K562 (cell line): ENCODE measurements around the gene ZC3H10. TPM values are rescaled to one million over a fixed set of nuclear protein-coding genes. Genes with fewer than 3 reads are reported as not detected.
A peak's percentile ranks its signal among the peaks of the same experiment; 100 is the strongest.

Experiments used
- ATAC-seq: fragments of 200-7000 bp; cut with Tn5 transposase; 3 replicates; pipeline ENCODE4 v1.9.1; 2020; ENCODE audit warnings: moderate library complexity
- BruUV-seq: library from RNA; stranded (reverse); fragments of 400-500 nt; replicated peaks from 2 replicates; lab custom pipeline; 2021; lab: Mats Ljungman, UMichigan
- CTCF ChIA-PET: fragments of 300-600 bp; formaldehyde crosslinking; extraction: SDS; loops from one replicate; lab custom pipeline; 2021; ENCODE audit warnings: low intra/inter-chr PET ratio; lab: Yijun Ruan, JAX
- POLR2A ChIA-PET: fragments of 300-600, 350-650 bp; sonication (Branson Sonifier 250); formaldehyde crosslinking; extraction: SDS; loops from one replicate; lab custom pipeline; 2021; ENCODE audit warnings: antibody characterized with exemption, inconsistent platforms; lab: Yijun Ruan, JAX
- DNase-seq, 4 experiments: peaks; one replicate each; pipeline versions ENCODE4 v3.0.0 to v3.0.0-alpha.2; 2011 to 2018; ENCODE audit warnings: low spot score in 3 of 4, mixed read lengths in 3 of 4; ENCODE audit errors: extremely low read depth in 1 of 4
- FAIRE-seq: peaks from 2 replicates; lab custom pipeline; 2011; peaks lifted over from hg19 to GRCh38; lab: Jason Lieb, UNC
- H2AFZ ChIP-seq: 2 replicates; pipeline ENCODE4 v1.6.0; 2011; ENCODE audit warnings: low read depth, low read length, control low read depth, inconsistent platforms
- H3K27ac ChIP-seq: fragments of 200-600 bp; 3 replicates; pipeline ENCODE4 v1.8.0; 2011; ENCODE audit warnings: low read depth, mild to moderate bottlenecking, control low read depth, inconsistent platforms, low read length, moderate library complexity, mixed read lengths; ENCODE audit errors: extremely low read depth
- H3K27me3 ChIP-seq, 2 experiments: fragments of 300-600 bp in 1 of 2; 2 replicates in 1 of 2; 3 replicates in 1 of 2; pipeline versions ENCODE4 v1.6.0 to v1.8.0; 2011; ENCODE audit warnings: inconsistent platforms in 2 of 2, low read length in 2 of 2, mild to moderate bottlenecking in 1 of 2, mixed read lengths in 1 of 2, moderate library complexity in 1 of 2; ENCODE audit not compliant: control insufficient read depth in 2 of 2, insufficient read depth in 2 of 2
- H3K36me3 ChIP-seq: fragments of 300-600 bp; 3 replicates; pipeline ENCODE4 v1.8.0; 2011; ENCODE audit warnings: mild to moderate bottlenecking, low read length, inconsistent platforms; ENCODE audit not compliant: control insufficient read depth, insufficient read depth
- H3K4me1 ChIP-seq, 2 experiments: fragments of 200-600 bp in 1 of 2; replicated peaks in 1 of 2; 2 replicates in 1 of 2; 3 replicates in 1 of 2; pipeline versions ENCODE4 v1.5.1 to v1.8.0; 2011; ENCODE audit warnings: inconsistent platforms in 2 of 2, low read length in 2 of 2, mild to moderate bottlenecking in 1 of 2, mixed read lengths in 1 of 2, moderate library complexity in 1 of 2; ENCODE audit not compliant: control insufficient read depth in 2 of 2, insufficient read depth in 2 of 2
- H3K4me2 ChIP-seq: 2 replicates; pipeline ENCODE4 v1.6.1; 2011; ENCODE audit warnings: low read length, control low read depth, inconsistent platforms, mixed read lengths; ENCODE audit not compliant: insufficient read depth
- H3K4me3 ChIP-seq: fragments of 200-600 bp; sonication (generic), shearing (Covaris generic); 2 replicates; pipeline ENCODE4 v1.5.1; 2016; ENCODE audit warnings: control low read depth, inconsistent platforms
- H3K79me2 ChIP-seq: fragments of 200-600 bp; 3 replicates; pipeline ENCODE4 v1.8.0; 2011; ENCODE audit warnings: low read length, inconsistent platforms; ENCODE audit not compliant: control insufficient read depth, insufficient read depth
- H3K9ac ChIP-seq, 2 experiments: 2 replicates each; pipeline versions ENCODE4 v1.6.0 to v1.6.1; 2011; ENCODE audit warnings: low read depth in 2 of 2, low read length in 2 of 2, control low read depth in 1 of 2, inconsistent platforms in 1 of 2, mild to moderate bottlenecking in 1 of 2, mixed read lengths in 1 of 2; ENCODE audit not compliant: insufficient read depth in 1 of 2
- H3K9me1 ChIP-seq: one replicate; pipeline ENCODE4 v1.6.0; 2011; ENCODE audit warnings: inconsistent platforms, mild to moderate bottlenecking, low read length, moderate library complexity; ENCODE audit not compliant: control insufficient read depth, insufficient read depth
- H3K9me3 ChIP-seq: replicated peaks from 2 replicates; pipeline ENCODE4 v1.5.1; 2011; ENCODE audit warnings: low read depth, low read length, inconsistent platforms; ENCODE audit not compliant: control insufficient read depth, insufficient read depth
- H4K20me1 ChIP-seq: replicated peaks from 2 replicates; pipeline ENCODE4 v1.6.1; 2011; ENCODE audit warnings: low read length, inconsistent platforms, mixed read lengths; ENCODE audit not compliant: control insufficient read depth, insufficient read depth
- EP300 ChIP-seq: IDR thresholded peaks from 2 replicates; pipeline ENCODE4 v1.6.1; 2012; ENCODE audit warnings: low read length, improper control_type of control experiment
- ETV1 ChIP-seq: fragments of 450-650 bp; conservative IDR thresholded peaks from 2 replicates; pipeline ENCODE4 v1.6.1; 2016; ENCODE audit warnings: missing genetic modification characterization, control low read depth, low read depth, missing compliant biosample characterization
- GABPA ChIP-seq: fragments of 200-800 bp; sonication (Bioruptor generic); conservative IDR thresholded peaks from 2 replicates; pipeline ENCODE4 v1.6.1; 2016; ENCODE audit warnings: low read depth, missing genetic modification characterization, missing compliant biosample characterization
- NCOA1 ChIP-seq: fragments of 450-650 bp; IDR thresholded peaks from 2 replicates; pipeline ENCODE4 v1.6.1; 2016; ENCODE audit warnings: low read depth
- PCBP1 ChIP-seq: fragments of 200-400 bp; formaldehyde crosslinking; IDR thresholded peaks from 2 replicates; pipeline ENCODE4 v1.6.1; 2018; ENCODE audit warnings: mild to moderate bottlenecking, low read depth, low read length; ENCODE audit not compliant: poor library complexity, severe bottlenecking
- RREB1 ChIP-seq: fragments of 250-450 bp; sonication (Bioruptor Pico); IDR thresholded peaks from 2 replicates; pipeline ENCODE4 v1.4.0; 2020
- STAT5A ChIP-seq: IDR thresholded peaks from 2 replicates; pipeline ENCODE4 v1.6.1; 2012; ENCODE audit warnings: low read length, inconsistent platforms, borderline replicate concordance
- STAT6 ChIP-seq: sonication (generic); formaldehyde crosslinking; IDR thresholded peaks from 2 replicates; pipeline ENCODE4 v1.8.1; 2023; ENCODE audit warnings: mild to moderate bottlenecking, missing genetic modification reagents
- ZNF589 ChIP-seq: fragments of 200-800 bp; sonication (Bioruptor generic); IDR thresholded peaks from 2 replicates; pipeline ENCODE4 v1.6.1; 2016; ENCODE audit warnings: low read depth, missing genetic modification characterization, missing compliant biosample characterization
- WGBS: fragments of 100-300 bp; shearing (Covaris generic); methylation state at CpG from one replicate; pipeline ENCODE4 v1.1.6; 2016; ENCODE audit warnings: low coverage, mixed read lengths; ENCODE audit not compliant: insufficient coverage; ENCODE audit errors: missing lambda C conversion rate; 5-methylcytosine and 5-hydroxymethylcytosine counted together
- in situ Hi-C: fragments of 300-500 bp; cut with MboI; formaldehyde crosslinking; loops from 4 replicates; pipeline ENCODE4 v1.15.0; 2018; ENCODE audit warnings: inconsistent platforms, mixed read lengths
- intact Hi-C: fragments of 100-400 bp; cut with micrococcal nuclease; formaldehyde crosslinking; loops from 2 replicates; pipeline ENCODE4 v1.14.2; 2022
- polyA plus RNA-seq, 8 experiments: library from polyadenylated mRNA; depleted of rRNA in 4 of 8; stranded (reverse) in 5 of 8; unstranded in 3 of 8; fragments of >200 nt; fragmentation: Nextera tagmentation in 2 of 8; fragmentation: Illumina TruSeq in 1 of 8; extraction: Ambion mirVana in 2 of 8; extraction: Trizol in 1 of 8; gene quantifications; 2 replicates each; pipeline versions ENCODE4 v1.2.1 to v1.2.3, GENCODE V29; 2011 to 2014; ENCODE audit warnings: inconsistent platforms in 1 of 8, missing spikeins in 1 of 8
- total RNA-seq, 7 experiments: library from RNA; depleted of rRNA in 6 of 7; stranded (reverse); fragments of >200 nt in 6 of 7; fragmentation: Illumina TruSeq in 2 of 7; extraction: Trizol in 2 of 7; gene quantifications; 2 replicates each; pipeline versions ENCODE4 v1.2.1 to v1.2.3, GENCODE V29; 2011 to 2021; ENCODE audit warnings: low replicate concordance in 1 of 7

The ZC3H10 gene
- total and polyA plus RNA-seq, 9 of the 15 experiments (the other 6 are each of a cell fraction or from before 2014, with no cell fraction given) = 0.31 to 4.1 (median 1.6) TPM

GRCh38 chr12:56124133-56124532 is 6.1 kb downstream of the ZC3H10 start (continued):
- TF ChIP-seq PCBP1 (no peak), STAT5A (no peak), EP300 (peak; percentile 29; the same call in 1 of the 2 replicates)
- TF ChIP-seq, all 486 proteins: peak for 26

- peak; percentile 8 for ATAC-seq
- H3K27ac ChIP-seq = peak overlapping the region; percentile 89
- peak overlapping the region; percentile 34 for H3K4me3 ChIP-seq
- peaks cover 25% of the 10 kb centered on the region for H3K36me3 ChIP-seq
- peaks cover 45% of the 10 kb centered on the region for H3K79me2 ChIP-seq
- in situ Hi-C loops = loop anchor here (5.0 to 10.0 kb wide), 2 partner anchors 61 to 338 kb away; partner anchors contain the start of genes SMARCC2 and SPRYD4
- peaks cover 31 to 46% of the 10 kb centered on the region in 2 experiments for H3K4me1 ChIP-seq
- H3K27me3 ChIP-seq = no peaks in the 10 kb centered on the region
- no peaks in the 10 kb centered on the region for H3K9me3 ChIP-seq
- peak overlapping the region; percentile 87 for H3K4me2 ChIP-seq
- BruUV-seq = no TSS peak
- H4K20me1 ChIP-seq = peaks cover 5% of the 10 kb centered on the region; the same call in 1 of the 2 replicates
- FAIRE-seq = peak; percentile 42
- ChIA-PET POLR2A (interaction anchor here (0.6 to 5.6 kb wide), 14 partner anchors 9 to 501 kb away, joined by 3 to 85 read pairs (median 3); partner anchors contain the start of genes MYL6, RNF41, RPL41 and SMARCC2), CTCF (interaction anchor here (0.6 to 2.1 kb wide), 5 partner anchors 22 to 97 kb away, joined by 3 to 13 read pairs (median 6); partner anchors contain the start of genes MYL6, PA2G4 and SMARCC2)
- intact Hi-C loops = loop anchor here (1.0 kb wide), 2 partner anchors 32 to 63 kb away; partner anchors contain the start of genes MYL6 and SMARCC2
- peak in 1 of 4 experiments; percentile 77 for DNase-seq
- 6% methylated on average over 3 of the region's 3 CpGs for WGBS
- H2AFZ ChIP-seq = peak overlapping the region; percentile 6; the same call in 1 of the 2 replicates
- peaks cover 6% of the 10 kb centered on the region for H3K9me1 ChIP-seq
- peak overlapping the region in 1 of 2 experiments; percentile 86; a peak in 2 of 4 replicates for H3K9ac ChIP-seq
- TF ChIP-seq STAT6 (CRISPR knock-in tag) (peak; percentile 51; the same call in 1 of the 2 replicates), EP300 (peak; percentile 98), NCOA1 (peak; percentile 80; the same call in 1 of the 2 replicates), ETV1 (tag) (peak; percentile 79), ZNF589 (CRISPR knock-in tag) (peak; percentile 69; the same call in 1 of the 2 replicates), GABPA (tag) (no peak), RREB1 (CRISPR knock-in tag) (no peak)
Measured at GRCh38 chr12:56126732-56127239, 8.7 kb downstream of the ZC3H10 start.
